Naive thymus-derived CD8-positive, alpha-beta T cell (primary cell): ENCODE results near the gene SFMBT2. TPM values are rescaled to one million over a fixed set of nuclear protein-coding genes. Genes with fewer than 3 reads are reported as not detected.

Experiments
- ATAC-seq, 2 donors: fragments of 150-1000 bp; cut with Tn5 transposase in 1 of 2; sonication (Bioruptor Pico), chemical (Tn5 transposase) in 1 of 2; 1 replicate in 1 of 2; 2 replicates in 1 of 2; pipeline ENCODE4 v1.10.0; 2021; ENCODE audit warnings: mild to moderate bottlenecking in 2 of 2, moderate library complexity in 2 of 2
- POLR2A ChIA-PET: fragments of 350-600 bp; sonication (Branson Sonifier 250); formaldehyde crosslinking; loops from one replicate; lab custom pipeline; 2021; ENCODE audit warnings: antibody characterized with exemption; lab: Charles Lee
- DNase-seq, 10 donors: peaks; one replicate each; pipeline versions ENCODE4 v3.0.0 to v3.0.0-alpha.2; 2020 to 2022
- H3K27ac Mint-ChIP-seq, 10 donors: one replicate each; pipeline ENCODE4 v1.8.0; 2020 to 2022; ENCODE audit warnings: mild to moderate bottlenecking in 10 of 10, mixed read lengths in 10 of 10, moderate library complexity in 4 of 10, inconsistent platforms in 1 of 10
- H3K27me3 Mint-ChIP-seq, 5 donors: one replicate each; pipeline ENCODE4 v1.8.0; 2021 to 2022; ENCODE audit warnings: mixed read lengths in 5 of 5
- H3K36me3 Mint-ChIP-seq, 3 donors: one replicate each; pipeline ENCODE4 v1.8.0; 2020 to 2022; ENCODE audit warnings: mixed read lengths in 3 of 3, mild to moderate bottlenecking in 2 of 3, inconsistent platforms in 1 of 3
- H3K4me1 Mint-ChIP-seq, 4 donors: one replicate each; pipeline ENCODE4 v1.8.0; 2021 to 2022; ENCODE audit warnings: mixed read lengths in 4 of 4
- H3K4me3 Mint-ChIP-seq, 10 donors: one replicate each; pipeline ENCODE4 v1.8.0; 2020 to 2022; ENCODE audit warnings: mild to moderate bottlenecking in 10 of 10, mixed read lengths in 10 of 10, moderate library complexity in 6 of 10, inconsistent platforms in 1 of 10
- H3K9me3 Mint-ChIP-seq, 9 donors: one replicate each; pipeline ENCODE4 v1.8.0; 2020 to 2022; ENCODE audit warnings: mixed read lengths in 9 of 9, mild to moderate bottlenecking in 3 of 9, inconsistent platforms in 1 of 9, moderate library complexity in 1 of 9
- polyA plus RNA-seq, 3 donors: library from polyadenylated mRNA; unstranded; fragments of 300-500 nt; fragmentation: Illumina TruSeq; gene quantifications; one replicate each; pipeline ENCODE4 v1.2.3, GENCODE V29; 2021
- total RNA-seq, 8 experiments: library from RNA in 2 of 8; stranded (reverse) in 2 of 8; gene quantifications; one replicate each; pipeline ENCODE4 v1.2.3 and lab custom pipeline; 2021 to 2026

The SFMBT2 gene
- 10 to 100 TPM; 30.1 to 31.8 TPM for total RNA-seq
- 1 to 10 TPM; 2.2 to 6.7 (median 4.8) TPM for polyA plus RNA-seq
- total RNA-seq (lab: John Stamatoyannopoulos, UW) = 58.0 to 128 (median 75.5) reads per million in 6 experiments

DNA sequence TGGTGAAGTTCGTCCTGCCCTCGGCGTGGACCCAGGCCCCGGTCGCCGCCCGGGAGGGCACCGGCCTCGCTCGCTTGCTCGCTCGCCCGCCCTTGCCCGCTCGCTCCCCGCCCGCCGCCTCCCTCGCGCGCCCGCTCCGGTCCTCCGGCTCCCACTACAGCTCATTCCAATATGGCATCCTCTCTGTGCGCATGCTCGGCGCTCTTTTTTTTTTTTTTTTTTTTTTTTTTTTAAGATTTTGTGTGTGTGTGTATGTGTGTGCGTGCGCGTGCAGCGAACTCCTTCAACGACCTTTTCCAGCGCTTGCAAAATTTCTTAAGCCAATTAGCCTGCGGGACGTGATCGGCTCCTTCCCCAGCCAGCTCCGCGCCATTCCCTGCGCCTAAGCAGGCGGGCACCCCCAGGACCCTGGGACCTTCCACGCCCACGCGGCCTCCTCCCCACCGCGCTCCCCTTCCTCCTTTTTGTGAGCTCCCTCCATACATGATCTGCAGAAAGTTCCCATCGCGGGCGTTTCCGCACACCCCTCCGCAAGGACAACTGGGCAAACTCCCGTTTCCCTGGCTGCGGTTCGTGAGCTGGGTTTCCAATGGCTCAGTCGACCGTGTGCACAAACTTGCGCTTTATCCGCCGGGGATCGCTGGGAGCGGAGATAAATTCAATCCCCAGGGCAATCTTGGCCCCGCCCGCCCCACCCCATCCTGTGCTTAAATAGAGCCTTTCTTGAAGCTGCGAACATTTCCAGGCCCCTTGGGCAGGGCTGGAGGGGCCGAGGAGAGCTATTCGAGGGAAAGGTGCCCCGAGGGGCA lies at the start of gene SFMBT2:
Gene SFMBT2, minus strand, starts transcription at position 173 of the 809 bp plus-strand sequence. CDS start 29,136 bp downstream, outside the sequence.
- H3K9me3 Mint-ChIP-seq = no peaks in the 10 kb centered on the region
- POLR2A ChIA-PET = interaction anchor here (0.6 to 3.6 kb wide), 25 partner anchors 9 to 1856 kb away, joined by 3 to 22 read pairs (median 4); partner anchors contain the start of gene TAF3
- peak; percentile 37 to 52 for ATAC-seq
- peak within 1 kb of the TSS; percentile 79 to 98 (median 95) for H3K27ac Mint-ChIP-seq
- no peaks in the 10 kb centered on the region for H3K36me3 Mint-ChIP-seq
- peaks cover 21 to 47% (median 31%) of the 10 kb centered on the region in 4 donors for H3K4me1 Mint-ChIP-seq
- H3K27me3 Mint-ChIP-seq = peaks cover 0 to 4% (median 0%) of the 10 kb centered on the region in 5 donors
- peak within 1 kb of the TSS; percentile 91 to 99 (median 96) for H3K4me3 Mint-ChIP-seq
- peak; percentile 47 to 81 (median 60) for DNase-seq

DNA sequence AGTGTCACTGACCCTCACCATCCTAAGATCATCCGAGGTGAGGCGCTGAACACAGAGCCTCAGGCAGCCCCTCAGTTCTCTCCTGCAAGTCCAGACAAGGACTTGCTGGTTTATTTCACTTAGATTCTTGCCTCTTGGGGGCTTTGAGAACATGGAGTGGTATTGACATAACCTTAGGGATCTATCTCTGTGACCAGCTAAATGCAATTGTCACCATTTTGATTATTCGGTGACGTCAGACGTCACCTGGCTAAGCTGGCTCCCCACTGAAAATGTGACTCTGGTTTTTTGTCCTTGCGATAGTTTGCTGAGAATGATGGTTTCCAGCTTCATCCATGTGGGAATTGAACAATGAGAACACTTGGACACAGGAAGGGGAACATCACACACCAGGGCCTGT lies 49.2 kb upstream of the SFMBT2 start:
- DNase-seq (no peak), ATAC-seq (no peak)
- H3K4me3 Mint-ChIP-seq = no peak overlapping the region
- POLR2A ChIA-PET = no interaction called here
- no peaks in the 10 kb centered on the region for H3K36me3 Mint-ChIP-seq
- H3K27me3 Mint-ChIP-seq = no peaks in the 10 kb centered on the region
- H3K27ac Mint-ChIP-seq = no peak overlapping the region
- peaks cover 4 to 14% (median 4%) of the 10 kb centered on the region in 4 donors for H3K4me1 Mint-ChIP-seq
- H3K9me3 Mint-ChIP-seq = no peaks in the 10 kb centered on the region

DNA sequence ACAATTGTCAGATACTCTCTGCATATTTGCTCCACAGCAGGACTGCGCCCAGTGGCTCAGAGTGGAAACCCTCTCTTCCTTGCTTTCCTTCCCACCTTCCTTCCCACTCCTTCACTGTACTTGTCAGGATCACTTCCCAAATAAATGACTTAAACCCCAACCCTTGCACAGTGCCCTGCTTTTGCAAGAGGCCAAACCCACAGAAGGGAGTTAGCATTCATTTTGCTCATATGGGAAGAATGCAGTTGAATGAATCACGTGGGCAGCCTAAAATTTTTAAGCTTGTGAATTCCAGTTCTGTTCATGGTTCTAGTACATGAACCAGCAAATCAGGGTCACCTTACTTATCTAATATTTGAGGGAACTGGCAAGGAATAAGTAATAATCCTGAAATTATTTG lies 47.7 kb upstream of the SFMBT2 start:
- Mint-ChIP-seq H3K9me3 (no peaks in the 10 kb centered on the region), H3K36me3 (peaks cover 0 to 4% (median 0%) of the 10 kb centered on the region in 3 donors), H3K4me1 (peaks cover 2 to 10% (median 5%) of the 10 kb centered on the region in 4 donors), H3K27me3 (no peaks in the 10 kb centered on the region), H3K4me3 (no peak overlapping the region), H3K27ac (no peak overlapping the region)
- POLR2A ChIA-PET = interaction anchor here (0.8 kb wide), 1 partner anchor 26 kb away, joined by 4 read pairs; no protein-coding TSS in a partner anchor
- no peak for ATAC-seq
- no peak for DNase-seq

DNA sequence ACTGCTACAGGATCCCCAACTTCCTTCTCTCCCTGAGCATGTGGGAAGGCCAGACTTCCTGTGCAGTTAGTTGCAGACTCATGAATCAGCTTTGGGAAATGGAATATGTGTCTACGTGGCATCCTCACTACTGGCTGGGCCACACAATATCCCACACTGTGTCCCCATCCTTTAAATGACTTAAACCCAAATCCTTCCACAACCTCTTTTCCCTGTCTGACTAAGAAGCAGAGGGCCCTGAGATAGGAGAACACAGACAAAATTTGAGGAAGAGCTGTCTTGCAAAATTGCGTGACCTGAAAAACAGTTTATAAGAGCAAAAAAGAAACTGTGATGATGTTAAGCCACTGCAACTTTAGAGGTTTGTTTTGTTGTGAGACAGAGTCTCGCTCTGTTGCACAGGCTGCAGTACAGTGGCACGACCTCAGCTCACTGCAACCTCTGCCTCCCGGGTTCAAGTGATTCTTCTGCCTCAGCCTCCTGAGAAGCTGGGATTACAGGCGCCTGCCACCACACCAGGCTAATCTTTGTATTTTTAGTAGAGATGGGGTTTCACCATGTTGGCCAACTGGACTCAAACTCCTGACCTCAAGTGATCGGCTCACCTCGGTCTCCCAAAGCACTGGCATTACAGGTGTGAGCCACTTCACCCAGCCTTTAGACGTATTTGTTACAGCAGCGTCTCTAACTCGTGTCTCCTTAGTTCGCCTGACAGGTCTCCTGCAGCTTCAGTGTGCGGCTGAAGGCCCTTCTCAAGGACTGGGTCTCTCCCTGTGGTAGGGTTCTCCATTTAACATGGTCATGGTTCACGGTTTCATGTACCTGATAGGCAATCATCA lies 46.9 kb upstream of the SFMBT2 start:
- Mint-ChIP-seq H3K4me1 (peaks cover 0 to 7% (median 3%) of the 10 kb centered on the region in 4 donors), H3K27ac (peak overlapping the region in 2 of 10 donors; percentile 52 to 74), H3K4me3 (no peak overlapping the region), H3K36me3 (peaks cover 0 to 4% (median 0%) of the 10 kb centered on the region in 3 donors), H3K9me3 (no peaks in the 10 kb centered on the region), H3K27me3 (no peaks in the 10 kb centered on the region)
- POLR2A ChIA-PET = no interaction called here
- no peak for DNase-seq
- no peak for ATAC-seq

DNA sequence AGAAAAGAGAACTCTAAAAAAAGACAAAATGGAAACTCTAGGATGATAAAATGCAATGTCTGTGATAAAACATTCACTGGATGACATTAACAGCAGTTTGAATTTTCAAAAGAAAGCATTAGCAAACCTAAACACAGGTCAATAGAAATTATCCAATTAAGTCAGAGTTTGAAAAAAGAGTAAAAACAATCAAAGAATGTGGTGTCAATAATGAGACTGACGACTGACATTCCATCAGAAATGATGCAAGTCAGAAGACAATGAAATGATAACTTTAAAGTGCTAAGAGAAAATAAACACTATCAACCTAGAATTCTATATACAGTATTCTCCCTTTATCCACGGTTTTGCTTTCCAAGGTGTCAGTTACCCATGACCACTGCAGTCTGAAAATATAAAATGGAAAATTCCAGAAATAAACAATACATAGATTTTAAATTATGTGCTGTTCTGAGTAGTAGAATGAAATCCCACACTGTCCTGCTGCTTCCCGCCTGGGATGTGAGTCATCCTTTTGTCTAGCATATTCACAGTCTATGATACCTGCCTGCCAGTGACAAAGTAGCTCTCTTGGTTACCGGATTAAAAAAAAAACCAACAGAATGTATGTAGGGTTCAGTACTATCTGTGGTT lies 38.3 kb upstream of the SFMBT2 start:
- Mint-ChIP-seq H3K36me3 (peaks cover 0 to 21% (median 20%) of the 10 kb centered on the region in 3 donors), H3K27ac (no peak overlapping the region), H3K4me1 (peaks cover 5 to 23% (median 9%) of the 10 kb centered on the region in 4 donors), H3K9me3 (peaks cover 0 to 27% (median 18%) of the 10 kb centered on the region in 9 donors), H3K4me3 (no peak overlapping the region), H3K27me3 (no peaks in the 10 kb centered on the region)
- ATAC-seq (no peak), DNase-seq (no peak)
- POLR2A ChIA-PET = no interaction called here

DNA sequence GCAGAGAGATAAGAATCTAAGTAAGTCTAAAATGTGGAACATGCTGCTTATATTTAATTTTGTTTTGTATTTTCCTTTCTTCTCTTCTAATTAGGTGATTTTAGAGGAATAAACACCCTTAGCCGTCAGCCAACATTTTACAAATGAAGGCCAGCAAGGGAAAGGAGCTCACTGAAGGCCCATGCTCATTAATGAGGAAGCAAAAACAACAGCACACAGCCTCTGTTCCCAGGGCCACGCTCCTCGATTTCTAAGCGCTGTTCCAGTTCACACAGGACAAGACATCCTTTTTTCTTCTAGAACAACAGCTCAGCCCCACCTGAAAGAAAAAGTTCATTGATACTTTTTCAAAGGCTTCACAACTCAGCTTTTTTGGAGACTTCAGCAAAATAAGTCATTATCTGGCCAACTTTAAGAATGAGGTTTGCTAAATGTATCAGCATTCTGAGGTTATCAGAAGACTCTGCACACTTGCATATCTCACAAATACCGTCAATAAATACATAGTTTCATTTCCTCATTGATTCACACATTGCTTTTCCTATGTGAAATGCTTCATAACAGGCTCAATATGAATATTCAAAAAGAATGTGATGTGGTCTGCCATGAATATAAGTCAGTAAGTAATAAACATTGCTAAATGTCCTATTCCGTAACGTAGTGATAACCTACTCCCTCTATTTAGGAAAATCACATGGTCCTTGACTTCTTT lies 34.8 kb upstream of the SFMBT2 start:
- ATAC-seq (no peak), DNase-seq (no peak)
- H3K4me3 Mint-ChIP-seq = no peak overlapping the region
- no peaks in the 10 kb centered on the region for H3K27me3 Mint-ChIP-seq
- peaks cover 0 to 27% (median 18%) of the 10 kb centered on the region in 9 donors for H3K9me3 Mint-ChIP-seq
- peaks cover 5 to 23% (median 11%) of the 10 kb centered on the region in 4 donors for H3K4me1 Mint-ChIP-seq
- peak overlapping the region in 2 of 10 donors; percentile 16 to 47 for H3K27ac Mint-ChIP-seq
- H3K36me3 Mint-ChIP-seq = peaks cover 0 to 21% (median 16%) of the 10 kb centered on the region in 3 donors
- POLR2A ChIA-PET = no interaction called here

DNA sequence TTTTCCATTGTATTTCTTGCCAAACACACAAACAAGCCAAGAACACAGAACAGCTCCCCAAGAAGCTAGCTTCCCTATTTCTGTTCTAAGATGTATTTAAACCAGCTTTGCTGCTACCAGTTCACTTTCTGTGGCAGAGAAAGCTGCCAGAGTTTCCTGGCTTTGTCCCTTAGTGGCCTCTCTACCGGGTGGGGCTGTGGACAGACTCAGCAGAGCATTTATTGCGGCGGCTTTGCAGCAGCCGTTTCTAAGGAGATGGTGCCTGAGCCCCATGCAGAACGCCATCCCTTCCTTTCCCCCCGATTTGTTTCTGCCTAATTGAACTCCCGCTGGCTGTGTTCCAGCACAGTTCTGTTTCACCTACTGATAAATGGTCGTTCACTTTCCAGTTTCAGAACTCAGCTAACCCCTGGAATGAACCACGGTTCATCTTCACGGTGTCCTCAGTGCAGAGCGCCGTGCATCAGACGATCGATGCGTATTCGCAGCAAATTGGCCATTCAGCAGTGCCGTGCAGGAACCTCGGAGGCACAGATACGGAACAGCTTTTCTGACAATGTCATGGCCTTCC lies 33.8 kb upstream of the SFMBT2 start:
- POLR2A ChIA-PET = interaction anchor here (0.6 kb wide), 1 partner anchor 779 kb away, joined by 3 read pairs; no protein-coding TSS in a partner anchor
- H3K9me3 Mint-ChIP-seq = peaks cover 0 to 20% (median 15%) of the 10 kb centered on the region in 9 donors
- H3K27ac Mint-ChIP-seq = peak overlapping the region in 1 of 10 donors; percentile 40
- H3K36me3 Mint-ChIP-seq = peaks cover 0 to 16% (median 15%) of the 10 kb centered on the region in 3 donors
- no peaks in the 10 kb centered on the region for H3K27me3 Mint-ChIP-seq
- peak overlapping the region in 4 of 10 donors; percentile 28 to 54 (median 44) for H3K4me3 Mint-ChIP-seq
- peaks cover 5 to 23% (median 11%) of the 10 kb centered on the region in 4 donors for H3K4me1 Mint-ChIP-seq
- no peak for ATAC-seq
- no peak for DNase-seq

DNA sequence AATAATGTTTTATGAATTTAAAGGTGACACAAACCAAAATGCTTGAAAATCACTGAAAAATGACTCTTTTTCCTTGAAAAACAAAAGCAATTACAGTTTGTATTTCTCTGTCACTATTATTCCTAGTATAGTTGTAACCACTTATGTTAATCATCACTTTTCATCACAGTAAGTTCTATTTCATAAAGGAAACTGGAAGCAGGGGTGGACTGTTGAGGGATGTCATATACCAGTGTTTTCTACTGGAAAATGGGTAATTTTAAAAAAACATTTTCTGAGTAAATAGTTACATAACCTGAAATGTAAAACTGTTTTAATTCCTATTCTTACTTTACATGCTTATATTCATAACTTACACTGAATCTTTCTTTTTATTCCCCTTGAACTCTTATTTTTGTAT lies 32.2 kb upstream of the SFMBT2 start:
- no peak for DNase-seq
- Mint-ChIP-seq H3K9me3 (peaks cover 0 to 6% (median 2%) of the 10 kb centered on the region in 9 donors), H3K4me3 (no peak overlapping the region), H3K27me3 (peaks cover 0 to 2% (median 0%) of the 10 kb centered on the region in 5 donors), H3K4me1 (peaks cover 7 to 27% (median 12%) of the 10 kb centered on the region in 4 donors), H3K27ac (no peak overlapping the region), H3K36me3 (peaks cover 0 to 3% (median 2%) of the 10 kb centered on the region in 3 donors)
- ATAC-seq = no peak
- POLR2A ChIA-PET = no interaction called here

DNA sequence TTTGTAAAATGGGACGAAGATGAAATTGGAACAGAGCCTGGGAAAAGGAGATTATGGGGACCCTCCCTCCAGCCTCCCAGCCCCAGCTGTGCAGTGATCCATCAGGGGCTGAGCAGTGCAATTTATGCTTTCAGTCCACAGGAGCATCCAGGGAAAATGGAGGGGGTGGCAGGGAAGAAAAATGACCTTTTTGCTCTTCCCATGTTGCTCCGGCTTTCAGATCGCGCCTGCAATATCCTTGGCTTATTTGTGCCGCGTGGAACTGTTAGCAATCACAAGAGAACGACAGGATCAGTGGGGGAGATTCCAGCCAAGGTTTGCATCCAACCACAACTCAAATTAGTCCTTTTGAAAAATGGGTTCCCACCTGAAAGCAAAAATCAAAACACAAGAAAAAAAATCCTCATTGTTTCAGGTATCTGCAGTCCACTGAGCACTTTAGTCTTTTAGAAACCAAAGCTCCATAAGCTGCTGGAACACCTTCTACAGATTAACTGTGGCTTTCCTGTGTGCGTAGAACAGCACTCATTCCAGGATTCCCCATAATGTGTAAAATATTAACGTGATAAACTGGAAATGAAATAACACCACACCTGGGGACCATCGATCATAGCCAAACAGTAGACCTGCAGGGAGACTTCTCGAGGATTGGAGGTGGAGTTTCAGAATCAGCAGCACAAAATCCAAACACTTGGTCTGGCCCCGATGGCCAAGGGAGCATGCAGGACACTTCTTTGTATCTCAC lies 30.7 kb upstream of the SFMBT2 start:
- no peak overlapping the region for H3K4me3 Mint-ChIP-seq
- ATAC-seq (no peak), DNase-seq (no peak)
- POLR2A ChIA-PET = no interaction called here
- H3K27ac Mint-ChIP-seq = no peak overlapping the region
- H3K9me3 Mint-ChIP-seq = no peaks in the 10 kb centered on the region
- H3K4me1 Mint-ChIP-seq = peaks cover 11 to 35% (median 19%) of the 10 kb centered on the region in 4 donors
- H3K27me3 Mint-ChIP-seq = peaks cover 0 to 2% (median 0%) of the 10 kb centered on the region in 5 donors
- no peaks in the 10 kb centered on the region for H3K36me3 Mint-ChIP-seq

DNA sequence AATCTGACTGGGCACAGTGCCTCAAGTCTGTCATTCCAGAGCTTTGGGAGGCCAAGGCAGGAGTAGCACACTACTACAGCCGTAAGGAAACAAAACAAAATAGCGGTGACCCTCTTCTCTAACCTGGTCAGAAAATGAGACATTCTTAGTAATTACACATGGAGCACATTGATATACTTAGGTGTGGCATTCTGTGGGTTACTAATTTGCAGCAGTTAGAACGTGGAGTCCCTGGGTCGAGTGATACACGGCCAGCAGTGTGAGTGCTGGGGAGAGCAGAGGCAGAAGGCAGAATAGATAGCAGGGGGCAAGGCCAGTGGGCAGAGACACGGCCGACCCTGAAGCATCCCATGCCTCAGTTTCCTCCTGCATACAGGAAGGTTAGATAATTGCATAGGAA lies 28.9 kb upstream of the SFMBT2 start:
- ATAC-seq = no peak
- peaks cover 10 to 22% (median 17%) of the 10 kb centered on the region in 4 donors for H3K4me1 Mint-ChIP-seq
- POLR2A ChIA-PET = no interaction called here

More for the DNA sequence above, 28.9 kb upstream of the SFMBT2 start:
- Mint-ChIP-seq H3K9me3 (no peaks in the 10 kb centered on the region), H3K27me3 (peaks cover 0 to 2% (median 0%) of the 10 kb centered on the region in 5 donors), H3K27ac (peak overlapping the region in 5 of 10 donors; percentile 24 to 75 (median 31)), H3K4me3 (no peak overlapping the region), H3K36me3 (no peaks in the 10 kb centered on the region)
- DNase-seq = no peak
